Measurements from ENCODE around the gene ADAMTS18. TPM values are rescaled to one million over a fixed set of nuclear protein-coding genes. Genes with fewer than 3 reads are reported as not detected.

The ADAMTS18 gene
- total and polyA plus RNA-seq, 8 donors: 0.18 to 4.6 (median 3.6) TPM; not detected in 1

GRCh38 chr16:77396461-77396860, 38.4 kb downstream of the ADAMTS18 start:
- H3K9me3 ChIP-seq: no peaks in the 10 kb centered on the region
- no peak overlapping the region for H3K27ac ChIP-seq
- no peaks in the 10 kb centered on the region for H3K4me1 ChIP-seq
- TF ChIP-seq, protein P1, sequence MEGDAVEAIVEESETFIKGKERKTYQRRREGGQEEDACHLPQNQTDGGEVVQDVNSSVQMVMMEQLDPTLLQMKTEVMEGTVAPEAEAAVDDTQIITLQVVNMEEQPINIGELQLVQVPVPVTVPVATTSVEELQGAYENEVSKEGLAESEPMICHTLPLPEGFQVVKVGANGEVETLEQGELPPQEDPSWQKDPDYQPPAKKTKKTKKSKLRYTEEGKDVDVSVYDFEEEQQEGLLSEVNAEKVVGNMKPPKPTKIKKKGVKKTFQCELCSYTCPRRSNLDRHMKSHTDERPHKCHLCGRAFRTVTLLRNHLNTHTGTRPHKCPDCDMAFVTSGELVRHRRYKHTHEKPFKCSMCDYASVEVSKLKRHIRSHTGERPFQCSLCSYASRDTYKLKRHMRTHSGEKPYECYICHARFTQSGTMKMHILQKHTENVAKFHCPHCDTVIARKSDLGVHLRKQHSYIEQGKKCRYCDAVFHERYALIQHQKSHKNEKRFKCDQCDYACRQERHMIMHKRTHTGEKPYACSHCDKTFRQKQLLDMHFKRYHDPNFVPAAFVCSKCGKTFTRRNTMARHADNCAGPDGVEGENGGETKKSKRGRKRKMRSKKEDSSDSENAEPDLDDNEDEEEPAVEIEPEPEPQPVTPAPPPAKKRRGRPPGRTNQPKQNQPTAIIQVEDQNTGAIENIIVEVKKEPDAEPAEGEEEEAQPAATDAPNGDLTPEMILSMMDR (IDR thresholded peaks at IDR 0.05): no peak
- no peak overlapping the region for H3K4me3 ChIP-seq
- no peak for ATAC-seq
- H3K27me3 ChIP-seq: no peaks in the 10 kb centered on the region
- H3K36me3 ChIP-seq: no peaks in the 10 kb centered on the region
- DNase-seq: no peak
- intact Hi-C loops (cut with DNase I): no loop called here

GRCh38 chr16:77394699-77395098, 40.1 kb downstream of the ADAMTS18 start:
- Histone ChIP-seq H3K27ac (no peak overlapping the region), H3K9me3 (no peaks in the 10 kb centered on the region), H3K36me3 (no peaks in the 10 kb centered on the region), H3K4me1 (no peaks in the 10 kb centered on the region), H3K27me3 (no peaks in the 10 kb centered on the region), H3K4me3 (no peak overlapping the region)
- DNase-seq (no peak), ATAC-seq (no peak)
- intact Hi-C loops (cut with DNase I): no loop called here
- TF ChIP-seq, protein P1 (IDR thresholded peaks at IDR 0.05): no peak

DNA sequence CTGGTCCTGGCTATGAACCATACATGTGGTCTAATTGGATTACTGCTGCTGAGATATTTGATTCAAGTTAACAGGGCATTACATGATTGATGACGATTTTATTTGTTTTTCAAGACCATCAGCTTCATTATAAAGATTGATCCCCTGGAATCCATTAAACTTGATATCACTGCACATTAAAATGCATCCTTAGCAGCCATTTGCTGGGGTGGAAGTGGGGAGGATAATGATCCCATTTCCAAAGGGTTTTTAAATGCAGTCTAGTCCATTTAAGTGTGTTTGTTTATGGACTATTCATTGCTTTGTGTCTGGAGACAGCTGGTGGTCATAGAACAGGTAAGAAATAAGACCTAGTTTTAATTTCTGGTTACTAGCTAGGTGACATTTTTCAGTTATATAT, 40.9 kb downstream of the ADAMTS18 start:
- H3K4me3 ChIP-seq: no peak overlapping the region
- TF ChIP-seq, protein P1 (IDR thresholded peaks at IDR 0.05): no peak
- H3K27ac ChIP-seq: no peak overlapping the region
- no peaks in the 10 kb centered on the region for H3K36me3 ChIP-seq
- no peak for DNase-seq
- intact Hi-C loops (cut with DNase I): no loop called here
- ATAC-seq: no peak
- no peaks in the 10 kb centered on the region for H3K9me3 ChIP-seq
- no peaks in the 10 kb centered on the region for H3K27me3 ChIP-seq
- H3K4me1 ChIP-seq: no peaks in the 10 kb centered on the region

GRCh38 chr16:77387815-77388209, 47.0 kb downstream of the ADAMTS18 start:
- Histone ChIP-seq H3K9me3 (no peaks in the 10 kb centered on the region), H3K4me1 (no peaks in the 10 kb centered on the region), H3K27ac (no peak overlapping the region), H3K4me3 (no peak overlapping the region), H3K36me3 (no peaks in the 10 kb centered on the region), H3K27me3 (no peaks in the 10 kb centered on the region)
- TF ChIP-seq, protein P1 (IDR thresholded peaks at IDR 0.05): no peak
- DNase-seq (peak in 1 of 4 donors; percentile 41), ATAC-seq (no peak)
- intact Hi-C loops (cut with DNase I): no loop called here

GRCh38 chr16:77386831-77387814, 47.7 kb downstream of the ADAMTS18 start:
- Histone ChIP-seq H3K9me3 (no peaks in the 10 kb centered on the region), H3K4me3 (no peak overlapping the region), H3K36me3 (no peaks in the 10 kb centered on the region), H3K4me1 (no peaks in the 10 kb centered on the region), H3K27ac (no peak overlapping the region), H3K27me3 (no peaks in the 10 kb centered on the region)
- ATAC-seq: no peak
- peak in 2 of 4 donors; percentile 23 to 69 for DNase-seq
- intact Hi-C loops (cut with DNase I): no loop called here
- TF ChIP-seq, protein P1 (IDR thresholded peaks at IDR 0.05): no peak

Data from left lung (tissue), 10 donors.